HG03135 (cell line): ENCODE results near the gene PRR18.
A peak's percentile ranks its signal among the peaks of the same experiment; 100 is the strongest.

Source experiments
- ATAC-seq: cut with Tn5 transposase; IDR thresholded peaks from one replicate; pipeline ENCODE4 v1.9.1; 2021; ENCODE audit warnings: mild to moderate bottlenecking, moderate library complexity; ENCODE audit not compliant: unreplicated experiment

The PRR18 gene

DNA sequence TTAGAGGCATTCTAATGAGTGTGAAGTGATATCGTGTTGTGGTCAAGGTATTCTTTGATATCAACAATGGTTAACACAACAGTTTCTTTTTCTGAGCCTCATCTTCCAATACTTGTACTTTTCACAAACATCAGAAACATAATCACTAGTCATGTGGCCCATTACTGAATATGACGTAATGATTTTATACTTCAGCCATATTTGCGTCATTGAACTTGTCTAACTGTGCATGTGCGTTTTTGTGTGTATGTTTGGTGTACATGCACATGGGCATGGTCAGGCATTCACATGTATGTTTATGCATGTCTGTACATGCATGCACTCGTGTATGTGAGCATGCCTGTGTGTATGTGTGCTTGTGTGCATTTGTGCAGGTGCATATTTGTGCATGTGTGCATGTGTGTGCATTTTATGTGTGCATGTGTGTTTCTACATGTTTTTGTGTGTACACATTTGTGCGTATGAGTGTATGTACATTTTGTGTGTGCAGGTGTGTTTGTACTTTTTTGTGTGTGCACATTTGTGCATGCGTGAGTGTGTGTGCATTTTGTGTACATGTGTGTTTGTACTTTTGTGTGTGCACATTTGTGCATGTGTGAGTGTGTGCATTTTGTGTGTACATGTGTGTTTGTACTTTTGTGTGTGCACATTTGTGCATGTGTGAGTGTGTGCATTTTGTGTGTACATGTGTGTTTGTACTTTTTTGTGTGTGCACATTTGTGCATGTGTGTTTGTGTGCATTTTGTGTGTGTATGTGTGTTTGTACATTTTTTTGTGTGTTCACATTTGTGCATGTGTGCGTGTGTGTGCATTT, 29.4 kb downstream of the PRR18 start:
- no peak for ATAC-seq

DNA sequence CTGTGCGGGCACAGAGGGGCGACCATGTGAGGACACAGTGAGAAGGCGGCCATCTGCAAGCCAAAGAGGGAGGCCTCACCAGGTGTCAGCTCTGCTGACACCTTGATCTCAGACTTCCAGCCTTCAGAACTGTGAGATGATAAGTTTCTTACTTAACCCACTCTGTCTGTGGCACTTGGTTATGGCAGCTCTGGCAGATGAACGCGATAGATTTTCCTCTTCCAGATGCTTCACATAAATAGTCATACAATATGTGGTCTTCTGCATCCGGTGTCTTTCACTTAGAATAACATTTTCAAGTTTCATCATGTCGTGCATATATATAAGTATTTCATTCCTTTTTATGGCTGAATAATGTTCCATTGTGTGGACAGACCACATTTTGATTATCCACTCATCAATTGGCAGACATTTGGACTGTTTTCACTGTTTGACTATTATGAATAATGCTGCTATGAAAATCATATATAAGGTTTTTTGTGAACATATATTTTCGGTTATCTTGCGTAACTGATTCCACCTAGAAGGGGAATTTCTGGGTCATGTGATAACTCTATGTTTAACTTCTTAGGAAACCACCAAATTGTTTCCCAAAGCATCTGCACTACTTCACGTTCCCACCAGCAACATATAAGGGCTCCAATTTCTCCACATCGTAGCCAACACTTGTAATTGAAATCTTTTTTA, 30.2 kb downstream of the PRR18 start:
- no peak for ATAC-seq

DNA sequence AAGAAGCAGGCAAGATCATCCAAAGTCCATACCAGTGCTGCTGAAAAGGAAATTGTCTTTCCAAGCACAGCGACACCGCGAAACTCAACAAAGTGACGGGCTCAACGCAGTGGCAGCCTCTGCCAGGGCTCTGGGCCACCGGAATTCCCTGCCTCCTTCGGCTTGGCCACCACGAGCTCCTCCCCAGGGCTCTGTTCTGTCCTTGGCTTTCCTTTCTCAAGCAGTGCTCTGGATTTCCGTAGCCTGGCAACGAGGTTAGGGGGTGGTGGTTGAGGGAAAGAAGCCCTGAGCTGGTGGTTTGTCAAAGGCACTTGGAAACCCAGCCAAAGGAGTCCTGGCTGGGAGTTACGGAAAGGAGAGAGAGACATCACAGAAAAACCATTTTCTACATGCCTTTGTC, 31.2 kb downstream of the PRR18 start:
- ATAC-seq, result no peak

DNA sequence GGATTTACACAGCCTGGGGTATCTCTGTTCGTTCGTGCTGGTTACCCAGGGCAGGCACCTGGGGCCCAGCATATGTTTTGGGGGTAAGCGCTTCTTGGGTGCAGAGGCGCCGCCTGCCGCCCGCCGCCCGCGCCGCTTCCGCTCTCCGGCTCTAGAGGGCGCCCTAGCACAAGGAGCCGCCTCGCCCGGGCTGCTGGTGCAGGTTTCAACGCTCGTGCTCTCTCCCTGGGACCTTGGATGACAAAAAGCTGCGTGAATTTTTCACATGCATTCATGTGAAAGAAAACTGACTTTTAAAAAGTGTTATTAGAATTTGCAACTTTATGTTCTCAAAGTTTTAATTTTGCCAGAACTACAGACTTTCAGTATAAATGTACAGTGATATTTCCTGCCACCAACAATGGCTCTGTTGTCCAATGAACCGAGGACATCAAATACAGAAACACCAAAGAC, 32.5 kb downstream of the PRR18 start:
- ATAC-seq, result peak; percentile 81

DNA sequence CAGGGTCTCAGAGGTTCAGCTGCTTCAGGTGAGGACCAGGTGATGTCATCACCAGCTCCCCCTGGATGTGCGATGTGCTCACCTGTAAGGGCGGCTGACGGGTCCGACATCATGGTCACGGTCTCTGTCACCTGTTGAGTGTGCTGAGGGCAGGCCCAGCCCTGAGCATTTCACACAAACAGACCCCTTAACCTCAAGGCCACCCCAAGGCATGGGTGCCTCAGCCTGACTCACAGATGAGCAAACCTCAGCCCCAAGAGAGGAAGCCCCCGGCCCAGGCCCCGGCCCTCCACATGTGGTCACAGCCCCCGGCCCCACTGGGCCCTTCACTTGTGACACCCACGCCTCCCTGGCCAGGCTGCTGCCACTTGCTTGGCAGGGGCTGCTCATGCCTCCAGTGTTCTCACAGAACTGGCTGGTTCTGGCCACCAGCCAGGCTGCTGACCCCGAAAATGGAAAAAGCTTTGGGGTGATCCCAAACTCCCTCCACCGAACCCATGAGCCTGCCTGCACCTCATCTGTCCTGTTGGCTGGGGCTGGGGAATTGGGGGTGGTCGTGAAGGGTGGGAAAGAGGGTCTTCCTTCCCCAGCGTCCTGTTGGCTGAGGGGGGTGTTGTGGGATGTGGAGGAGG, 33.3 kb downstream of the PRR18 start:
- no peak for ATAC-seq

DNA sequence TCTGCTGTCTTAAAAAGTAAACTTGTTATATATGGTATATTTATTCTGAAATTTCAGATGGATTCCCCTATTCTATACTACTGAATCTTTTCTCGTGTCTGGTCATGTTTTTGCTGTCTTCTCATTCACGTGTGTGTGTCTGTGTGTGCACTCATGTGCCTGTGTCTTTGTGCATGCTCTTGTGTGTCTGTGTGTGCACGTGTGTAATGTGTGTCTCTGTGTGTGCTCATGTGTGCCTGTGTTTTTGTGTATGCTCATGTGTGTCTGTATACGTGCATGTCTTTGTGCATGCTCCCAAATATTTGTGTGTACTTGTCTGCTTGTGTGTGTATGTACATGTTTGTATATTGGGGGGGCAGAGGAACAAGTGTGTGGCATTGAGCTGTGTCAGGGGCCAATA, 34.0 kb downstream of the PRR18 start:
- ATAC-seq, result no peak

DNA sequence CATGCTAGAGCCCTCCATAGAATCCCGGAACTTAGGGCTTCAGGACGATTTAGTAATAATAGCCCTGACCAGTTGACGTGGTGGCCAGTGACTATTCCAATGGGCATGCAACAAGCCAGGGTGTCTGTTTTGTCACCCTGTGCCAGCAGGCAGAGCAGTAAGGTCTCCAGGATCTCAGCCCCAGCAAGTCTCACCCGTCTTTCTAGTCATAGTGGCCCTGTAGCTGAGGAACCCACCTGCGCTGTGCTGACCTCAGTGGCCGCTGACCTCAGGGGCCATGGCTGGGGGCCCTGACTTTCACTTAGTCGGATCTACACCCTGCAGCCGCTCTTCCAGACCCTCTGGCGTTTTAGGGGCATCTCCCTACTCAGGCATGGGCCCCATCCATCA, 36.8 kb downstream of the PRR18 start:
- no peak for ATAC-seq

DNA sequence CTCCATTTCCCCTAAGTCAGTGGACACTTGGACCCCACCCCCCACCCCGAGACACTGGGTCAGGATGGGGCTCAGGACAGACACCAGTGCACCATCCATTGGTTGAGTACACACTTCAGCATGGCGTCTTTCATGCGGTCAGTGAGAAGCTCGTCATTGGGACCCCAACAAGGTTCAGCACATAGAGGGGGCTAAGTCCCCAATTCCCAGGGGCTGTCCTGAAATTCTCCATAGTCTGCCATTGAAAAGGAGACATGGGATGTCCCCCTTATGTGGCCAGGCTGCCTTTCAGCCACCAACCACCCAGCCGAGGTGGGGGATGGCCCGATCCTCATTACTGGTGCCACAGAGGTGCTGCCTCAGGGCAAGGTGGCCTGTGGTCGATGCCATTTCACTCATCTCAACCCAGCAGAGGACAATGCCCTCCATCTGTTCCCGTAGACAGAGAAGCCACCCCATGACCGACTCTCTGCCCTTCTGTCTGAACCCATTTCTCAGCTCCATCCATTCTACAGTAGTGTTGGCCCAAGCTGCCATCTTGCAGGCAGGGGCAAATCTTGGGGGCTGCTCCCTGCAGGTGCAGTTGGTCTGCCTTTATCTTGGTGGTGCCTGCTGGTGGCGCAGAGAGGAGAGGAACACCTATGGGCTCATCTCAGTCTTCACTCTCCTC, 37.4 kb downstream of the PRR18 start:
- ATAC-seq, result no peak

DNA sequence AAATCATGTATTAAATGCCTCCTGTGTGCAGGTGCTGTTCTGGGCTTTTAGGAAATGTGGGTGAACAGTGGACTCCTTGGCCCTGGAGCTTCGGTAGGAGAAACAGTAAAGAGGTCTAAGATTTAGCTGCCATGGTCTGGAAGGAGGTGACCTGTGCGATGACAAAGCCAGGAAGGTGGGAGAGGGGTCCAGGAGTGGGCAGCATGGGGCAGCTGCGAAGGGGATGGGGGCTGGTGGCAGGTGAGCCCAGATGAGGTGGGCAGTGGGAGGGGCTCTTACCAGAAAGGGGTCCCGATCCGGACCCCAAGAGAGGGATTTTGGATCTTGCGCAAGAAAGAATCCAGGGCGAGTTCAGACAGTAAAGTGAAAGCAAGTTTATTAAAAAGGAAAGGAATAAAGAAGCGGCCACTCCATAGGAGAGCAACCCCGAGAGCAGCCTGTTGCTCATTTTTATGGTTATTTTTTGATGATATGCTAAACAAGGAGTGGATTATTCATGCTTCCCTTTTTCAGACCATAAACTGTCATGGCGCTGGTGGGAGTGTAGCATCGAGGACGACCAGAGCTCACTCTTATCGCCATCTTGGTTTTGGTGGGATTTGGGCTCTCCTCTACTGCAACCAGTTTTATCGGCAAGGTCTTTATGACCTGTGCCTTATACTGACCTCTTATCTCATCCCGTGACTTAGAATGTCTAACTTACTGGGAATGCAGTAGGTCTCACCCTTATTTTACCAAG, 38.7 kb downstream of the PRR18 start:
- no peak for ATAC-seq

DNA sequence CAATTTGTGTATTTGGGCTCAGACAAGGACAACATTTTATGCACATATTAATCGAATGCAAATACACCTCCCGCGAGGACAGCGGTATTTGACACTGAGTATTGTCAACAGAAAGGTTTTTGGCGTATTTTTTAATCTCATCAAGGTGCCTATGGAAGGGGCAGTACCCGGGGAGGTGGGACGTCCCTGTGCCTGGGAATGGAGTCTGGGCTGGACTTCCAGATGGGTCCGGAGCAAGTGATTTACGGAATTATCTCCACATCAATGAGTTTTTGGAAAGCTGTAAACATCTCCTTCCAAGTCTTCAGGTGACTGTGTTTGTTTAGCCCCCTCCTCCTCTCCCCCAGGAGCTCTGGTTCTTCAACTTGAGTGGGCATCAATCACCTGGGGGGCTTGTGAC, 39.8 kb downstream of the PRR18 start:
- ATAC-seq, result no peak

DNA sequence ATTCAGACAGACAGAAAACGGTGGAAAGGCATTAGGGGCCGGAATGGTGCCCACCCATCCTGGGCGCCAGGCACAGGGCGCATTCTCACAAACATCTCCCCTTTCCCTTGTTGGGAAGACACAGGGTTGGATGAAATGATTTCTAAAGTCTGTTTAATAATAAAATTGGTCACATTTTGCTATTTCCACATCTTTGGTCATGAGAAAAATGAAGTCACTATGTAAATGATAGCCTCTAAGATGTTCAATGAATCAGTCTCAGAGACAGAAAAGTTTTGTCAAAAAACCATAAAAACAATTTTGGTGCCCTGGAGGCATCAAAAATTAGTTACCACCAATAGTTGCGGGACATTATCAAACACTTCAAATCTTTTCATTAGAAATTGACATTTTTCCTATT, 40.7 kb downstream of the PRR18 start:
- no peak for ATAC-seq

DNA sequence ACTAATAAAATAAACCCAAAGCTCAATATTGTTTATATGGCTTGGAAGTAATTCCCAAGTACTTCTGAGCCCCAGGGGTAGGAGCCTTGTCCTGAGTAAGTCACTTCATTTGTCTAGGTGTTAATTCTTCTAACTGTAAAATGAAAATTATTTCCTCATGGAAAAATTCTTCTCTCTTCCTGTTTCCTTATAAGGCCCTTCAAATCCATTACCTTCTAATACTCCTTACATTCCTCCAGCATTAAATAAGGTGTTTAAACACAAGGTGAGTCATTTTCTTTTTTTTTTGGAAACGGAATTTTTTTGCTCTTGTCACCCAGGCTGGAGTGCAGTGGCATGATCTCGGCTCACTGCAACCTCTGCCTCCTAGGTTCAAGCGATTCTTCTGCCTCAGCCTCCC, 41.9 kb downstream of the PRR18 start:
- no peak for ATAC-seq

DNA sequence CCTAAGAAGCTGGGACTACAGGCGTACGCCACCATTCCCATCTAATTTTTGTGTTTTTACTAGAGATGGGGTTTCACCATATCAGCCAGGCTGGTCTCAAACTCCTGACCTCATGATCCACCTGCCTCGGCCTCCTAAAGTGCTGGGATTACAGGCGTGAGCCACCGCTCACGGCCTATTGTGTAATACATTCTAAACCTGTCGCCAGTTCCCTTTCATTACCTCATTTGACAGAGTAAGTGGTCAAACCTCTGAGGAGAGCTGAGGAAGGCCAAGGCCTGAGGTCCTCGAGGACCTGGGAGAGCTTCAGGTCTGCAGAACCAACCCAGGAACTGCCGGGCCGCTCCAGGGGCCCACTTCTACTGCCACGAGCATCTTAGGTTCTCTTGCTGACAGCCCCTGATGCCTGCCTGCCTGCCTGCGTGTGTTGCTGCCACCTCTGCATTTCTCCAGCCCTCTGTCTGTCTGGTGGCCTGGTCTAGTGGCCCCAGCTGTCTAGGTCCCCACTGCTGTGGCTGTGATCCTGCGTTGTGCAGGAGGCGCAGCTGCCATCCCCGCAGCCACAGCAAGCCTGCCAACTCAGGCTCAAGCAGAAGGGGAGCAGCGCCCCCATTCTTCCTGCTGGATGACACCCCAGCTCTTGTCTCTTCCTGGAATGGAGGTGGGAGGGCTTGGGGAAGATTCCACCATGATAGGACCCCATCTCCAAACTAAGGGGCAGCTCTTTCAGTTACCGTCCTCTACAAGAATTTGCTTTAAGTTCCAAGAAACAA, 45.3 kb downstream of the PRR18 start:
- no peak for ATAC-seq

DNA sequence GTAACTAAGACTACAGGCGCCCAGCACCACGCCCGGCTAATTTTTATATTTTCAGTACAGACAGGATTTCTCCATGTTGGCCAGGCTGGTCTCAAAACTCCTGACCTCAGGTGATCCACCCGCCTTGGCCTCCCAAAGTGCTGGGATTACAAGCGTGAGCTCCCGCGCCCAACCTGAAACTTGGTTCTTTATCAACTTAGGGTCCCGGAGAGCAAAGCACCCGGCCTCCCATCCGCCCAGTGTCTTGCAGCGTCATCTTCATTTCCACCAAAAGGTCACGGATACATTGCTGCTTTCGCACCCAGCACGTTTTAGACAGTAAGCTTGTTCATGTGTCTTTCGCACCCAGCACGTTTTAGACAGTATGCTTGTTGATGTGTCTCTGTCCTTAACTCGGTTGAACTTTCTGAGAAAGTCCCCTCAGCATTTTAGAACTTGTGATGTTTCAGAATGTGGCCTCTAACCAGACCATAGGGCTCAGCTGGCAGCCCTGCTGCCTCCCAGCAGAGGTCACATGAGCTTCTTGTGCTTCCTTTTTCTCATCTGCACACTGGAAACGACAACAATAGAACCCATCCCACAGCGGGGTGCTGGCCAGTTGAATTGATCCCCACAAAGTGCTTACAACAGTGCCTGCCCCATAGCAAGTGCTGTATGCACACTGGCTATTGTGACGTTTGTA, 48.8 kb downstream of the PRR18 start:
- no peak for ATAC-seq

DNA sequence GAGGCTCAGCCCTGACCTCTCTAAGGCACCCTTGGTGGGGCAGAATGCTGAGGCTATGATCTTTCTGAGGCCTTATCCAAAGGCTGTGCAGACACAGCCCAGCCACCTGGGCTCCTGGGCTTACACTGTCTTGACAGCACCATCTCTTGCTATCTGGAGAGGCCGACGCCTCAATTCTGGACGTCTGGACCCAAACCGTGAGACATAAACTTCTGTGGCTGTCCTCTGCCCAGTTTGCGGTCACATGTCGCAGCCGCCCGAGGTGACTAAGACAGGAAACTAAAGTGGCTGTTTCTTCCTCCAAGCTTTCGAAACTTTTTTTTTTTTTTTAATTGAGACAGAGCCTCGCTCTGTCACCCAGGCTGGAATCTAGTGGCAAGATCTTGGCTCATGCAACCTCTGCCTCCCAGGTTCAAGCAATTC, 49.3 kb downstream of the PRR18 start:
- peak; percentile 68 for ATAC-seq

DNA sequence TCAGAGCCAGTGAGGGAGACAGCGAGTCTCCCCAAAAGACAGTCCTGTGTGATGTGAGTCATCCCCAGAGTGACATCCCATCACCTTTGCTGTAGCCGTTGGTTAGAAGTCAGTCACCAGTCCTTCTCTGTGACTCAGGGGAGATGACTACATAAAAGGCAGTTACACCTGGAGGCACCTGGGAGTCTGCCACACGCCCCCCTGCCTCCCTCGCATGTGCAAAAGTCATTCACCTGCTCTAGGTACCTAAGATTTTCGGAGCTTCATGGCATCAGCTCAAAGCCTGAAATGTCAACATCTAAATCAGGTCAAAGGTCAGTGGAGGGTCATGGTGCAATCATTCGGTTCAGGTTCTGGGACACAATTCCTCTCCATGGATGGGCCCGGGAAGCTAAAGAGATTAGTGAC, 50.3 kb downstream of the PRR18 start:
- no peak for ATAC-seq
